Inferior parietal cortex (tissue), 1 donor: ENCODE results near the gene VSIG10L.

Source experiments
- DNase-seq: peaks from one replicate; pipeline ENCODE4 v3.0.0-alpha.2; 2016; ENCODE audit errors: extremely low spot score

VSIG10L gene

GRCh38 chr19:51317968-51318367 lies 24.0 kb downstream of the VSIG10L start:
- no peak for DNase-seq

GRCh38 chr19:51317376-51317775 lies 24.6 kb downstream of the VSIG10L start:
- no peak for DNase-seq

GRCh38 chr19:51316688-51317087 lies 25.3 kb downstream of the VSIG10L start:
- DNase-seq: no peak

- DNase-seq: no peak
These were observed 30.3 kb downstream of the VSIG10L start, which contains the start of gene IGLON5 for GRCh38 chr19:51311351-51312257. Gene IGLON5 (plus strand): TSS chr19:51311644. CDS start chr19:51311848, 204 bp downstream.

- DNase-seq: no peak
These were observed 36.5 kb downstream of the VSIG10L start for GRCh38 chr19:51305479-51305878.

GRCh38 chr19:51301266-51301665 lies 40.7 kb downstream of the VSIG10L start:
- no peak for DNase-seq

- no peak for DNase-seq
These were observed 44.5 kb downstream of the VSIG10L start for GRCh38 chr19:51297406-51297805.

GRCh38 chr19:51296336-51297093 lies 45.4 kb downstream of the VSIG10L start:
- no peak for DNase-seq

- DNase-seq: no peak
These were observed 46.4 kb downstream of the VSIG10L start for GRCh38 chr19:51295382-51296126.

GRCh38 chr19:51294977-51295375 lies 47.0 kb downstream of the VSIG10L start:
- DNase-seq: no peak

- DNase-seq: no peak
These were observed 47.5 kb downstream of the VSIG10L start for GRCh38 chr19:51294211-51294976.

- no peak for DNase-seq
These were observed 48.2 kb downstream of the VSIG10L start for GRCh38 chr19:51293571-51294210.

- DNase-seq: no peak
These were observed 49.0 kb downstream of the VSIG10L start for GRCh38 chr19:51292971-51293370.

- no peak for DNase-seq
These were observed 52.3 kb downstream of the VSIG10L start for GRCh38 chr19:51289635-51290034.

- DNase-seq: no peak
These were observed 56.3 kb downstream of the VSIG10L start for GRCh38 chr19:51285682-51286081.

- no peak for DNase-seq
These were observed 59.6 kb downstream of the VSIG10L start for GRCh38 chr19:51282335-51282734.
